Measurements from ENCODE around the gene NCOA1.

DNA sequence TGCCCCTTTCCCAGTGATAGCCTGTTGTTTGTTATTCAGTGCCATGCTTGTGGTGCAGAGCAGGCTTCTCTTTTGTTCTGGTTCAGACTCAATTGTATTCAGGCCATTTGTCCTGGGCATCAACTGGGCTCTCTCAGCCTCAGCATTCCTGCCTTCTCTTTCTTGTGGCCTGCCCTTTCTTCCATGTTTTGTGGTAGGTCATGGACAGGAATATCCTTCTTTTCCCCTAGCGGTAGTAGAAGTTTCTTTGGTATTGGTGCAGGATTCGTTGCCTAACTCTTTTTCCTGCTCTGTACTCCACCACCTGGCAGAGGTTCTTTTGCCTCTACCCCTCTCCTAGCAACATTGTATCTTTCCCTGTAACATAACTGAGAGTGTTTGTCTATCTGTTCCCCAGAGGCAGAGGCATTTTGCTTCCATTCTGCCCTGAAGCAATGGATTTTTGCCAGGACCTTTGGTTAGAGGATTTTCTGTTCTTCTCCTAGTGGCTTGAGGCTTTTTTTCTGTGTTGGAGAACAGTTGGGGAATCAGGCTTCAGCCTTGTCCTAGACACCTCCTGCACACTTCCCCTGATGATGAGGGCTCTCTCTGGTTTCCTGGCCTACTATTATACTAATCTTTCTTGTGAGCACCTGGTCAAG, 68.5 kb downstream of the NCOA1 start:
- TF ChIP-seq, protein P1, sequence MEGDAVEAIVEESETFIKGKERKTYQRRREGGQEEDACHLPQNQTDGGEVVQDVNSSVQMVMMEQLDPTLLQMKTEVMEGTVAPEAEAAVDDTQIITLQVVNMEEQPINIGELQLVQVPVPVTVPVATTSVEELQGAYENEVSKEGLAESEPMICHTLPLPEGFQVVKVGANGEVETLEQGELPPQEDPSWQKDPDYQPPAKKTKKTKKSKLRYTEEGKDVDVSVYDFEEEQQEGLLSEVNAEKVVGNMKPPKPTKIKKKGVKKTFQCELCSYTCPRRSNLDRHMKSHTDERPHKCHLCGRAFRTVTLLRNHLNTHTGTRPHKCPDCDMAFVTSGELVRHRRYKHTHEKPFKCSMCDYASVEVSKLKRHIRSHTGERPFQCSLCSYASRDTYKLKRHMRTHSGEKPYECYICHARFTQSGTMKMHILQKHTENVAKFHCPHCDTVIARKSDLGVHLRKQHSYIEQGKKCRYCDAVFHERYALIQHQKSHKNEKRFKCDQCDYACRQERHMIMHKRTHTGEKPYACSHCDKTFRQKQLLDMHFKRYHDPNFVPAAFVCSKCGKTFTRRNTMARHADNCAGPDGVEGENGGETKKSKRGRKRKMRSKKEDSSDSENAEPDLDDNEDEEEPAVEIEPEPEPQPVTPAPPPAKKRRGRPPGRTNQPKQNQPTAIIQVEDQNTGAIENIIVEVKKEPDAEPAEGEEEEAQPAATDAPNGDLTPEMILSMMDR (IDR thresholded peaks at IDR 0.05), result no peak
- no peak for TF ChIP-seq SIN3A (IDR thresholded peaks at IDR 0.05; ENCODE audit: borderline replicate concordance, insufficient read depth, low read depth, low read length)
- TF ChIP-seq POLR2AphosphoS5 (IDR thresholded peaks at IDR 0.05; ENCODE audit: low read depth, low read length), result no peak
- TF ChIP-seq, protein P2, sequence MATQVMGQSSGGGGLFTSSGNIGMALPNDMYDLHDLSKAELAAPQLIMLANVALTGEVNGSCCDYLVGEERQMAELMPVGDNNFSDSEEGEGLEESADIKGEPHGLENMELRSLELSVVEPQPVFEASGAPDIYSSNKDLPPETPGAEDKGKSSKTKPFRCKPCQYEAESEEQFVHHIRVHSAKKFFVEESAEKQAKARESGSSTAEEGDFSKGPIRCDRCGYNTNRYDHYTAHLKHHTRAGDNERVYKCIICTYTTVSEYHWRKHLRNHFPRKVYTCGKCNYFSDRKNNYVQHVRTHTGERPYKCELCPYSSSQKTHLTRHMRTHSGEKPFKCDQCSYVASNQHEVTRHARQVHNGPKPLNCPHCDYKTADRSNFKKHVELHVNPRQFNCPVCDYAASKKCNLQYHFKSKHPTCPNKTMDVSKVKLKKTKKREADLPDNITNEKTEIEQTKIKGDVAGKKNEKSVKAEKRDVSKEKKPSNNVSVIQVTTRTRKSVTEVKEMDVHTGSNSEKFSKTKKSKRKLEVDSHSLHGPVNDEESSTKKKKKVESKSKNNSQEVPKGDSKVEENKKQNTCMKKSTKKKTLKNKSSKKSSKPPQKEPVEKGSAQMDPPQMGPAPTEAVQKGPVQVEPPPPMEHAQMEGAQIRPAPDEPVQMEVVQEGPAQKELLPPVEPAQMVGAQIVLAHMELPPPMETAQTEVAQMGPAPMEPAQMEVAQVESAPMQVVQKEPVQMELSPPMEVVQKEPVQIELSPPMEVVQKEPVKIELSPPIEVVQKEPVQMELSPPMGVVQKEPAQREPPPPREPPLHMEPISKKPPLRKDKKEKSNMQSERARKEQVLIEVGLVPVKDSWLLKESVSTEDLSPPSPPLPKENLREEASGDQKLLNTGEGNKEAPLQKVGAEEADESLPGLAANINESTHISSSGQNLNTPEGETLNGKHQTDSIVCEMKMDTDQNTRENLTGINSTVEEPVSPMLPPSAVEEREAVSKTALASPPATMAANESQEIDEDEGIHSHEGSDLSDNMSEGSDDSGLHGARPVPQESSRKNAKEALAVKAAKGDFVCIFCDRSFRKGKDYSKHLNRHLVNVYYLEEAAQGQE (IDR thresholded peaks at IDR 0.05; ENCODE audit: insufficient read depth in 1 of 2, low read depth in 2 of 2, low read length in 1 of 2), result no peak

All from Panc1 (cell line).